ENCODE results near the gene GART.

The GART gene

GRCh38 chr21:33458861-33459260, 83.1 kb downstream of the GART start:
- DNase-seq = no peak

- DNase-seq = no peak
Measured at GRCh38 chr21:33455686-33456446, 86.1 kb downstream of the GART start.

Data from islet precursor cell (in vitro differentiated cells).